K562 (cell line): ENCODE results near the gene ADPRM. TPM values are rescaled to one million over a fixed set of nuclear protein-coding genes. Genes with fewer than 3 reads are reported as not detected.

Source experiments
- ATF2 ChIP-seq: sonication (generic); formaldehyde crosslinking; IDR thresholded peaks from 2 replicates; pipeline ENCODE4 v1.8.1; 2022; ENCODE audit warnings: missing genetic modification reagents
- CBX5 ChIP-seq: IDR thresholded peaks from 2 replicates; pipeline ENCODE4 v1.6.1; 2014; ENCODE audit warnings: low read depth, borderline replicate concordance
- CTBP1 ChIP-seq: fragments of 450-650 bp; IDR thresholded peaks from 2 replicates; pipeline ENCODE4 v1.6.1; 2016; ENCODE audit warnings: borderline replicate concordance
- EHMT2 ChIP-seq: fragments of 450-650 bp; IDR thresholded peaks from 2 replicates; pipeline ENCODE4 v1.6.1; 2018; ENCODE audit warnings: antibody characterized with exemption
- HCFC1 ChIP-seq: IDR thresholded peaks from 2 replicates; pipeline ENCODE4 v1.6.1; 2012; ENCODE audit warnings: low read depth, low read length, improper control_type of control experiment
- LARP7 ChIP-seq: fragments of 450-650 bp; IDR thresholded peaks from 2 replicates; pipeline ENCODE4 v1.6.1; 2016
- MNT ChIP-seq, 2 experiments: fragments of 450-650 bp; conservative IDR thresholded peaks; 2 replicates each; pipeline ENCODE4 v1.6.1; 2017; ENCODE audit warnings: mild to moderate bottlenecking in 2 of 2, moderate library complexity in 2 of 2
- NFIC ChIP-seq: fragments of 450-650 bp; IDR thresholded peaks from 2 replicates; pipeline ENCODE4 v1.6.1; 2017; ENCODE audit warnings: mild to moderate bottlenecking, inconsistent platforms
- NR2C2 ChIP-seq, 2 experiments: fragments of 200-800 bp in 1 of 2; sonication (Bioruptor generic) in 1 of 2; sonication (generic) in 1 of 2; formaldehyde crosslinking in 1 of 2; IDR thresholded peaks; 2 replicates each; pipeline versions ENCODE4 v1.6.1 to v1.8.0; 2016 to 2022; ENCODE audit warnings: mild to moderate bottlenecking in 1 of 2, missing compliant biosample characterization in 1 of 2, missing genetic modification characterization in 1 of 2, missing genetic modification reagents in 1 of 2
- PRDM10 ChIP-seq: fragments of 450-650 bp; IDR thresholded peaks from 2 replicates; pipeline ENCODE4 v1.6.1; 2018; ENCODE audit not compliant: partially characterized antibody
- RBFOX2 ChIP-seq: fragments of 200-400 bp; formaldehyde crosslinking; IDR thresholded peaks from 2 replicates; pipeline ENCODE4 v1.6.1; 2017; ENCODE audit warnings: low read depth, mild to moderate bottlenecking, low read length, moderate library complexity
- SUPT5H ChIP-seq: fragments of 450-650 bp; IDR thresholded peaks from 2 replicates; pipeline ENCODE4 v1.6.1; 2016
- ZBTB11 ChIP-seq, 3 experiments: fragments of 200-800 bp in 1 of 3; fragments of 250-450 bp in 1 of 3; fragments of 450-650 bp in 1 of 3; sonication (Bioruptor Pico) in 1 of 3; sonication (Bioruptor generic) in 1 of 3; formaldehyde crosslinking in 1 of 3; IDR thresholded peaks; 2 replicates each; pipeline versions ENCODE4 v1.6.1 to v1.8.0; 2016 to 2022; ENCODE audit warnings: mild to moderate bottlenecking in 2 of 3, missing genetic modification characterization in 2 of 3, missing compliant biosample characterization in 1 of 3, moderate library complexity in 1 of 3
- polyA plus RNA-seq, 8 experiments: library from polyadenylated mRNA; depleted of rRNA in 4 of 8; stranded (reverse) in 5 of 8; unstranded in 3 of 8; fragments of >200 nt; fragmentation: Nextera tagmentation in 2 of 8; fragmentation: Illumina TruSeq in 1 of 8; extraction: Ambion mirVana in 2 of 8; extraction: Trizol in 1 of 8; gene quantifications; 2 replicates each; pipeline versions ENCODE4 v1.2.1 to v1.2.3, GENCODE V29; 2011 to 2014; ENCODE audit warnings: inconsistent platforms in 1 of 8, missing spikeins in 1 of 8
- total RNA-seq, 7 experiments: library from RNA; depleted of rRNA in 6 of 7; stranded (reverse); fragments of >200 nt in 6 of 7; fragmentation: Illumina TruSeq in 2 of 7; extraction: Trizol in 2 of 7; gene quantifications; 2 replicates each; pipeline versions ENCODE4 v1.2.1 to v1.2.3, GENCODE V29; 2011 to 2021; ENCODE audit warnings: low replicate concordance in 1 of 7

The ADPRM gene
- total and polyA plus RNA-seq, 9 of the 15 experiments (the other 6 are each of a cell fraction or from before 2014, with no cell fraction given) = 4.7 to 17.6 (median 6.2) TPM

GRCh38 chr17:10697092-10698081 lies at the start of gene ADPRM, which contains the start of gene SCO1 (continued):
- TF ChIP-seq CBX5 (no peak), CTBP1 (peak; percentile 31; the same call in 1 of the 2 replicates), LARP7 (no peak), NR2C2 (CRISPR knock-in tag; IDR thresholded peaks at IDR 0.05) (no peak), NR2C2 (tag; IDR thresholded peaks at IDR 0.05) (peak; percentile 94), RBFOX2 (peak; percentile 95), EHMT2 (no peak), ZBTB11 (CRISPR knock-in tag; IDR thresholded peaks at IDR 0.05) (peak in 2 of 3 experiments; percentile 69 to 87; a peak in 4 of 6 replicates), PRDM10 (peak; percentile 94), MNT (conservative IDR thresholded peaks at IDR 0.05) (peak; percentile 59 to 81; a peak in 2 of 4 replicates), NFIC (peak; percentile 24; the same call in 1 of the 2 replicates), ATF2 (no peak), HCFC1 (peak; percentile 73), SUPT5H (peak; percentile 79)
